H1 (cell line): ENCODE data around the gene TMEM86B. TPM values are rescaled to one million over a fixed set of nuclear protein-coding genes. Genes with fewer than 3 reads are reported as not detected.

Experiments used
- CBX5 ChIP-seq: fragments of 300-800, 300-1000 bp; sonication (generic); IDR thresholded peaks from 2 replicates; pipeline ENCODE4 v1.7.1; 2016; ENCODE audit warnings: antibody characterized with exemption, low read length, low read depth
- CHD7 ChIP-seq: fragments of 300-600 bp; sonication (generic); IDR thresholded peaks from 2 replicates; pipeline ENCODE4 v1.7.1; 2012; ENCODE audit warnings: low read length, moderate library complexity, mild to moderate bottlenecking, inconsistent platforms; ENCODE audit not compliant: insufficient replicate concordance
- polyA plus RNA-seq, 7 experiments: library from polyadenylated mRNA; depleted of rRNA in 3 of 7; stranded (reverse) in 5 of 7; unstranded in 2 of 7; fragments of >200 nt in 5 of 7; fragments of 200-250 nt in 2 of 7; gene quantifications; 1 replicate in 5 of 7; 2 replicates in 1 of 7; 4 replicates in 1 of 7; pipeline versions ENCODE4 v1.2.1 to v1.2.3, GENCODE V29; 2011 to 2013; ENCODE audit warnings: missing spikeins in 2 of 7, mixed read lengths in 2 of 7
- total RNA-seq: library from RNA; stranded (reverse); fragmentation: NEBNext Ultra II Directional; extraction: Animal tissue kit (Norgen Biotek cat#: 25700); gene quantifications from 2 replicates; pipeline ENCODE4 v1.2.1, GENCODE V29; 2021

TMEM86B gene
- total and polyA plus RNA-seq, 2 of the 8 experiments (the other 6 are each of a cell fraction or from before 2014, with no cell fraction given) = 2.0 to 2.9 TPM

- TF ChIP-seq CHD7 = no peak
- TF ChIP-seq CBX5 = no peak
Measured at GRCh38 chr19:55266840-55267239, 38.3 kb upstream of the TMEM86B start (continued).
